ENCODE results near the gene TAL2. TPM values are rescaled to one million over a fixed set of nuclear protein-coding genes. Genes with fewer than 3 reads are reported as not detected.

Gene TAL2
- total RNA-seq, 1 donor from 2014 or later: not detected

DNA sequence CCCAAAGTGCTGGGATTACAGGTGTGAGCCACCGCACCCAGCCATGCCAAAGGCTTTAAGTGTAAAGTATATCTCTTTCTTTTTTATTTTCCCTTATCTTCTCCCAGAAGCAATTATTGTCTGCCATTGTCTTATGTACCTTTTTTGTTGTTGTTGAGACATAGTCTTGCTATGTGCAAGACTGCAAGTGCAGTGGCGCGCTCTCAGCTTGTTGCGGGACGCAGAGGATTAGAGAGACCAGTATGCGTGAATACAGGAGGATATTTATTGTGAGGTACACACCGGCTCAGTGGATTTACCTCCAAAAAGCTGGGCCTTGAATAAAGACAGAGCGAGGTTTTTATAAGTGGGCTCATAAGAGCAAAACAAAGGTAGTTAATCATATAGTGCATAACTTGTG, 43.9 kb downstream of the TAL2 start:
- no peak for DNase-seq (ENCODE audit: low spot score)

DNA sequence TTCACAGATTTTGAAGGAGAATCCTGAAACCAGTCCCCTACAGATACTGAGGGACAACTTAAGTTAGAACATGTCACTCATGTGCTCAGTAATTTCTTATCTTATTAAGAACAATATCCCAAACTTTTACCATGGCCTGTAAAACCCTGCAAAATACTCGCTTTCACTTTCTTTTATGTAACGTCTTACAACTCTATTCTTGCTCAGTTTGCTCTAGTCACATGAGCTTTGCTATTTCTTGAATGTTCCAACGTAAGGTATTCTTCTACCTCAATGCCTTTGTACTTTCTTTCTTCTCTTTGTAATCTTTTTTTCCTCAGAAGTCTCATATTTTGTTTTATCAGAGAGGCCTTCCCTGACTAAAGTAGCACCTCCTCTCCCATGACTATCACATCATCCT, 46.1 kb downstream of the TAL2 start:
- DNase-seq (ENCODE audit: low spot score): no peak

DNA sequence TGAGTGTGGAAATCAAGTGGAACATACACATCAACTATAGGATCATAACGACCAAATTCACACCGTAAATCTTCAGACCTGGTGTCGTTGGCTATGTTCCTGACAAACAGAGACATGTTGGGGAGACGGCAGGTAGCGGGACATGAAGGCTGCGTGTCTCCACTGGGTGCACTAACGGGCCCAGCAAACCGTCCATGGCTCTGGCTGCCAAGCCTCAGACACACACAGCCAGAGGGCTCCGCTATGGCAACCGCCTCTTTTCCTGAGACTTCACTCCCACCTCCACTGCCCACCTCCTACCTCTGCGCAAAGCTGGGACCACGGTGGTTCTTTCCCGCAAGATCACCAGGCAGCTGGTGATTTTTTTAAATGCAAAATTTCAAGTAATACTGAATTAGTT, 48.4 kb downstream of the TAL2 start:
- no peak for DNase-seq (ENCODE audit: low spot score)

DNA sequence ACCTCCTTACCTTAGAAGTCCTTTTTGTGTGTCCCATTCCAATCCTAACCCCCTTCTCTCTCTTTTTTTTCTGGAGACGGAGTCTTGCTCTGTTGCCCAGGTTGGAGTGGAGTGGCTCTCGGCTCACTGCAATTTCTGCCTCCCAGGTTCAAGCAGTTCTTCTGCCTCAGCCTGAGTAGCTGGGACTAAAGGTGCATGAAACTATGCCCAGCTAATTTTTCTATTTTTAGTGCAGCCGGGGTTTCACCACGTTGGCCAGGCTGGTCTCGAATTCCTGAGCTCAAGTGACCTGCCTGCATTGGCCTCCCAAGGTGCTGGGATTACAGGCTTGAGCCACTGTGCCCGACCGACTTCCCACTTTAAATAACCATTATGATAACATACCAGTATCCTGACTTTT, 49.6 kb downstream of the TAL2 start:
- DNase-seq (ENCODE audit: low spot score): no peak

DNA sequence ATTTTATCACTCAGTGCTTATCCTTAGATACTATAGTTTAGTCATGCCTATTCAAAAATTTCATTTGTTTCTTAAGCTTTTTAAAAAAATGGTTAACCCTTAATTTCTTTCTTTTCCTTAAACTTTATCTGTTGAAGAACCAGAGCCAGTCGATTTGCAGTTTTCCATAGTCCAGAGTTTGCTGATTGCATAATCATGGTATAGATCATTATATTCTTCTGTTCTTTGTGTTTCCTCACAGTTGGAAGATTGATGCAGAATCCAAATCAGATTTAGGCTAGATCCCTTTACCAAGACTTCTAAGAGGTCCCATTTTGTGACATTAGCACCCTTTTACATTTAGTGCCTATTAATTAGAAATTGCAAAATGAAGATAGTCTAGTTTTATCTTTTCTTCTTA, 50.0 kb downstream of the TAL2 start:
- no peak for DNase-seq (ENCODE audit: low spot score)

Other genes with a start within 250 kb of the TAL2 start
- gene FSD1L, start 214.4 kb upstream of the TAL2 start, total RNA-seq: 5.1 TPM
- 13.5 TPM for gene FKTN, start 104.3 kb upstream of the TAL2 start, total RNA-seq
- gene TMEM38B, start 32.1 kb downstream of the TAL2 start, total RNA-seq: 12.3 TPM